ENCODE results near the gene LRRC25. TPM values are rescaled to one million over a fixed set of nuclear protein-coding genes. Genes with fewer than 3 reads are reported as not detected.
"Not testable (repeated sequence)": the region's sequence is repeated elsewhere in the genome, so short reads cannot be mapped to it uniquely, and the experiment has no call there.

The LRRC25 gene
- total RNA-seq, 1 experiment from 2014 or later: not detected

- Histone ChIP-seq H3K27ac (ENCODE audit: low read length) (no peak overlapping the region), H2AFZ (ENCODE audit: low read length) (no peak overlapping the region), H3K4me3 (ENCODE audit: low read length) (no peak overlapping the region), H3K4me1 (ENCODE audit: insufficient read depth, low read length) (no peaks in the 10 kb centered on the region), H4K20me1 (ENCODE audit: low read length) (no peaks in the 10 kb centered on the region), H3K9me2 (replicated peaks; ENCODE audit: low read length) (no peaks in the 10 kb centered on the region), H3K4me2 (ENCODE audit: low read length) (no peak overlapping the region), H3K36me3 (ENCODE audit: low read depth, low read length) (no peaks in the 10 kb centered on the region), H3F3A (ENCODE audit: low read length, unreplicated experiment) (no peaks in the 10 kb centered on the region), H3K27me3 (ENCODE audit: low read length) (no peaks in the 10 kb centered on the region), H3K79me2 (ENCODE audit: low read length) (no peaks in the 10 kb centered on the region), H3K9ac (ENCODE audit: low read length) (no peak overlapping the region), H3K9me3 (ENCODE audit: low read length) (no peaks in the 10 kb centered on the region)
- DNase-seq: no peak
- no peak for ATAC-seq
- ChIA-PET POLR2A (ENCODE audit: unreplicated experiment) (no interaction called here), CTCF (no interaction called here)
- BruUV-seq (replicated peaks): TSS peak; percentile 40
- intact Hi-C loops (cut with micrococcal nuclease): no loop called here
- TF ChIP-seq EZH2phosphoT487 (IDR thresholded peaks at IDR 0.05; ENCODE audit: borderline replicate concordance, low read length) (no peak), EZH2 (IDR thresholded peaks at IDR 0.05; ENCODE audit: low read length, unreplicated experiment) (no peak)
These were observed 46.9 kb downstream of the LRRC25 start for GRCh38 chr19:18350490-18350889.

- CTCF ChIA-PET: interaction anchor here (0.6 kb wide), 2 partner anchors 13 to 57 kb away, joined by 3 to 6 read pairs; no protein-coding TSS in a partner anchor
- ATAC-seq (peak; percentile 84), DNase-seq (peak; percentile 79)
- H3F3A ChIP-seq (ENCODE audit: low read length, unreplicated experiment): no peaks in the 10 kb centered on the region
- BruUV-seq (replicated peaks): no TSS peak
- POLR2A ChIA-PET (ENCODE audit: unreplicated experiment): no interaction called here
- H3K27ac ChIP-seq (ENCODE audit: low read length): no peak overlapping the region
- TF ChIP-seq EZH2phosphoT487 (IDR thresholded peaks at IDR 0.05; ENCODE audit: borderline replicate concordance, low read length) (no peak), EZH2 (IDR thresholded peaks at IDR 0.05; ENCODE audit: low read length, unreplicated experiment) (no peak), CTCF (conservative IDR thresholded peaks at IDR 0.05; ENCODE audit: low read depth, low read length) (peak; percentile 92)
- no peaks in the 10 kb centered on the region for H3K36me3 ChIP-seq (ENCODE audit: low read depth, low read length)
- no peak overlapping the region for H3K4me3 ChIP-seq (ENCODE audit: low read length)
- no peaks in the 10 kb centered on the region for H3K79me2 ChIP-seq (ENCODE audit: low read length)
- H4K20me1 ChIP-seq (ENCODE audit: low read length): no peaks in the 10 kb centered on the region
- H3K9me3 ChIP-seq (ENCODE audit: low read length): no peaks in the 10 kb centered on the region
- no peaks in the 10 kb centered on the region for H3K4me1 ChIP-seq (ENCODE audit: insufficient read depth, low read length)
- no peak overlapping the region for H3K9ac ChIP-seq (ENCODE audit: low read length)
- H2AFZ ChIP-seq (ENCODE audit: low read length): no peak overlapping the region
- no peaks in the 10 kb centered on the region for H3K27me3 ChIP-seq (ENCODE audit: low read length)
- no peaks in the 10 kb centered on the region for H3K9me2 ChIP-seq (replicated peaks; ENCODE audit: low read length)
- intact Hi-C loops (cut with micrococcal nuclease): loop anchor here (1.0 kb wide), 2 partner anchors 41 to 61 kb away; no protein-coding TSS in a partner anchor
- no peak overlapping the region for H3K4me2 ChIP-seq (ENCODE audit: low read length)
These were observed 47.8 kb downstream of the LRRC25 start for GRCh38 chr19:18349524-18350128.

GRCh38 chr19:18348818-18349339, 48.5 kb downstream of the LRRC25 start:
- H3K9me2 ChIP-seq (replicated peaks; ENCODE audit: low read length); H3K79me2 ChIP-seq (ENCODE audit: low read length); H3K27me3 ChIP-seq (ENCODE audit: low read length); H3K27ac ChIP-seq (ENCODE audit: low read length); H3F3A ChIP-seq (ENCODE audit: low read length, unreplicated experiment); H3K4me1 ChIP-seq (ENCODE audit: insufficient read depth, low read length); H3K9ac ChIP-seq (ENCODE audit: low read length); H2AFZ ChIP-seq (ENCODE audit: low read length); H3K4me2 ChIP-seq (ENCODE audit: low read length); BruUV-seq (replicated peaks); DNase-seq; H4K20me1 ChIP-seq (ENCODE audit: low read length); H3K36me3 ChIP-seq (ENCODE audit: low read depth, low read length); H3K9me3 ChIP-seq (ENCODE audit: low read length); ATAC-seq; H3K4me3 ChIP-seq (ENCODE audit: low read length); POLR2A ChIA-PET (ENCODE audit: unreplicated experiment): not testable (repeated sequence)
- CTCF ChIA-PET: interaction anchor here (0.6 kb wide), 2 partner anchors 13 to 58 kb away, joined by 3 to 6 read pairs; no protein-coding TSS in a partner anchor
- intact Hi-C loops (cut with micrococcal nuclease): loop anchor here (1.0 kb wide), 2 partner anchors 41 to 61 kb away; no protein-coding TSS in a partner anchor
